SK-N-SH (cell line): ENCODE data around the gene ARL6IP5. TPM values are rescaled to one million over a fixed set of nuclear protein-coding genes. Genes with fewer than 3 reads are reported as not detected.

Source experiments
- CTCF ChIA-PET: fragments of 300-600, 350-600 bp; formaldehyde crosslinking; extraction: SDS; loops from one replicate; lab custom pipeline; 2021; lab: Yijun Ruan, JAX
- POLR2A ChIA-PET: fragments of 350-600 bp; sonication (Branson Sonifier 250); formaldehyde crosslinking; extraction: SDS; loops from one replicate; lab custom pipeline; 2020; ENCODE audit warnings: antibody characterized with exemption, inconsistent platforms; lab: Yijun Ruan, JAX
- DNase-seq: peaks from one replicate; pipeline ENCODE4 v3.0.0; 2012
- H2AFZ ChIP-seq: fragments of 200-600 bp; sonication (generic); 2 replicates; pipeline ENCODE4 v1.8.1; 2016; ENCODE audit warnings: antibody characterized with exemption, mild to moderate bottlenecking, low read depth
- H3F3A ChIP-seq: fragments of 200-600 bp; sonication (generic); replicated peaks from 2 replicates; pipeline ENCODE3; 2016; ENCODE audit warnings: antibody characterized with exemption, mild to moderate bottlenecking; ENCODE audit not compliant: insufficient read depth
- H3K27ac ChIP-seq, 2 experiments: fragments of 200-500 bp in 1 of 2; fragments of 200-600 bp in 1 of 2; sonication (Bioruptor generic) in 1 of 2; sonication (generic), shearing (Covaris generic) in 1 of 2; 2 replicates each; pipeline versions ENCODE4 v1.5.1 to v1.6.1; 2014 to 2016; ENCODE audit warnings: low read depth in 2 of 2, inconsistent platforms in 1 of 2, low read length in 1 of 2, mild to moderate bottlenecking in 1 of 2, mixed read lengths in 1 of 2
- H3K27me3 ChIP-seq: fragments of 200-600 bp; sonication (generic), shearing (Covaris generic); 2 replicates; pipeline ENCODE4 v1.6.1; 2016; ENCODE audit warnings: mixed run types; ENCODE audit not compliant: insufficient read depth
- H3K36me3 ChIP-seq, 2 experiments: fragments of 200-500 bp in 1 of 2; fragments of 200-600 bp in 1 of 2; sonication (Bioruptor generic) in 1 of 2; sonication (generic) in 1 of 2; replicated peaks in 1 of 2; 2 replicates each; pipeline versions ENCODE3 to v1.5.1; 2014 to 2016; ENCODE audit warnings: low read length in 1 of 2, mild to moderate bottlenecking in 1 of 2; ENCODE audit not compliant: insufficient read depth in 2 of 2, control insufficient read depth in 1 of 2
- H3K4me1 ChIP-seq, 2 experiments: fragments of 200-500 bp in 1 of 2; fragments of 200-600 bp in 1 of 2; sonication (Bioruptor generic) in 1 of 2; sonication (generic), shearing (Covaris generic) in 1 of 2; 2 replicates each; pipeline versions ENCODE4 v1.5.1 to v1.6.1; 2014 to 2016; ENCODE audit warnings: low read depth in 1 of 2, low read length in 1 of 2, mixed run types in 1 of 2; ENCODE audit not compliant: insufficient read depth in 2 of 2, control insufficient read depth in 1 of 2
- H3K4me2 ChIP-seq: fragments of 200-600 bp; sonication (generic), shearing (Covaris generic); 2 replicates; pipeline ENCODE4 v1.6.1; 2017; ENCODE audit warnings: mixed run types
- H3K4me3 ChIP-seq, 2 experiments: fragments of 200-500 bp in 1 of 2; fragments of 200-600 bp in 1 of 2; sonication (Bioruptor generic) in 1 of 2; sonication (generic), shearing (Covaris generic) in 1 of 2; 2 replicates each; pipeline versions ENCODE4 v1.5.1 to v1.8.1; 2014 to 2016; ENCODE audit warnings: low read depth in 2 of 2, inconsistent platforms in 1 of 2, low read length in 1 of 2, mild to moderate bottlenecking in 1 of 2, mixed read lengths in 1 of 2, moderate library complexity in 1 of 2
- H3K79me2 ChIP-seq: fragments of 200-600 bp; sonication (generic); 2 replicates; pipeline ENCODE4 v1.8.1; 2017; ENCODE audit warnings: mild to moderate bottlenecking; ENCODE audit not compliant: insufficient read depth
- H3K9ac ChIP-seq: fragments of 200-600 bp; sonication (generic); 2 replicates; pipeline ENCODE4 v1.6.1; 2017; ENCODE audit warnings: mixed run types
- H3K9me2 ChIP-seq: fragments of 200-600 bp; sonication (generic); 2 replicates; pipeline ENCODE4 v1.6.1; 2017; ENCODE audit warnings: mixed run types
- H3K9me3 ChIP-seq: fragments of 200-600 bp; sonication (generic); 2 replicates; pipeline ENCODE4 v1.6.1; 2017; ENCODE audit warnings: mixed run types, mild to moderate bottlenecking, moderate library complexity
- H4K20me1 ChIP-seq: fragments of 200-600 bp; sonication (generic); 2 replicates; pipeline ENCODE4 v1.6.1; 2017; ENCODE audit warnings: mild to moderate bottlenecking, mixed run types; ENCODE audit not compliant: insufficient read depth
- CTCF ChIP-seq: fragments of 200-600 bp; sonication (generic); IDR thresholded peaks from 2 replicates; pipeline ENCODE4 v1.6.1; 2017; ENCODE audit warnings: antibody characterized with exemption, mild to moderate bottlenecking, moderate library complexity
- EP300 ChIP-seq, 2 experiments: IDR thresholded peaks; 2 replicates each; pipeline versions ENCODE4 v1.4.0 to v1.6.1; 2012; ENCODE audit warnings: borderline replicate concordance in 1 of 2, low read depth in 1 of 2, low read length in 1 of 2
- FOXJ3 ChIP-seq: sonication (generic); formaldehyde crosslinking; IDR thresholded peaks from 2 replicates; pipeline ENCODE4 v1.5.1; 2020; ENCODE audit warnings: mild to moderate bottlenecking, missing genetic modification reagents
- FOXM1 ChIP-seq: IDR thresholded peaks from 2 replicates; pipeline ENCODE4 v1.4.0; 2012; ENCODE audit warnings: low read depth, mild to moderate bottlenecking
- IRF3 ChIP-seq: fragments of 150-350 bp; IDR thresholded peaks from 2 replicates; pipeline ENCODE4 v1.6.1; 2016; ENCODE audit warnings: mild to moderate bottlenecking, low read depth, low read length
- MAX ChIP-seq: IDR thresholded peaks from 2 replicates; pipeline ENCODE4 v1.4.0; 2012; ENCODE audit warnings: low read depth
- RCOR1 ChIP-seq: fragments of 150-350 bp; IDR thresholded peaks from 2 replicates; pipeline ENCODE4 v1.6.1; 2017; ENCODE audit warnings: antibody characterized with exemption, low read length
- RFX5 ChIP-seq: IDR thresholded peaks from 2 replicates; pipeline ENCODE4 v1.6.1; 2012; ENCODE audit warnings: mild to moderate bottlenecking, improper control_type of control experiment, low read length
- RXRA ChIP-seq: IDR thresholded peaks from 2 replicates; pipeline ENCODE4 v1.4.0; 2012; ENCODE audit warnings: low read depth, mild to moderate bottlenecking, borderline replicate concordance
- SIN3A ChIP-seq: IDR thresholded peaks from 2 replicates; pipeline ENCODE4 v1.6.1; 2012; ENCODE audit warnings: low read depth, mild to moderate bottlenecking, low read length, moderate library complexity, borderline replicate concordance
- SMC3 ChIP-seq: IDR thresholded peaks from 2 replicates; pipeline ENCODE4 v1.6.1; 2012; ENCODE audit warnings: low read depth, low read length, improper control_type of control experiment
- TAF1 ChIP-seq: IDR thresholded peaks from 2 replicates; pipeline ENCODE4 v1.6.1; 2012; ENCODE audit warnings: low read depth, mild to moderate bottlenecking, low read length, moderate library complexity, borderline replicate concordance
- TCF12 ChIP-seq: IDR thresholded peaks from 2 replicates; pipeline ENCODE4 v1.4.0; 2012
- TEAD4 ChIP-seq: IDR thresholded peaks from 2 replicates; pipeline ENCODE4 v1.4.0; 2012; ENCODE audit warnings: mild to moderate bottlenecking, borderline replicate concordance; ENCODE audit not compliant: insufficient read depth
- USF1 ChIP-seq: IDR thresholded peaks from 2 replicates; pipeline ENCODE4 v1.4.0; 2012; ENCODE audit warnings: low read depth, borderline replicate concordance
- YY1 ChIP-seq: IDR thresholded peaks from 2 replicates; pipeline ENCODE4 v1.4.0; 2012; ENCODE audit warnings: low read depth, mild to moderate bottlenecking
- WGBS: methylation state at CpG from one replicate; pipeline ENCODE4 v1.1.6; 2017; ENCODE audit warnings: low lambda C conversion rate; 5-methylcytosine and 5-hydroxymethylcytosine counted together
- polyA plus RNA-seq, 3 experiments: library from polyadenylated mRNA; depleted of rRNA; stranded (reverse); fragments of >200 nt; gene quantifications; 2 replicates each; pipeline ENCODE4 v1.2.3, GENCODE V29; 2012

The ARL6IP5 gene
- polyA plus RNA-seq, 1 of the 3 experiments (the other 2 are of a cell fraction): 64.6 TPM

- no peak for TF ChIP-seq FOXM1
- TF ChIP-seq IRF3: no peak
- TF ChIP-seq RCOR1: no peak
- TF ChIP-seq TEAD4: no peak
- TF ChIP-seq SIN3A: no peak
- no peak for TF ChIP-seq TAF1
- no peak for TF ChIP-seq YY1
- TF ChIP-seq EP300 (IDR thresholded peaks at IDR 0.05; ENCODE audit: borderline replicate concordance in 1 of 2, low read depth in 1 of 2, low read length in 1 of 2): no peak
- no peak for TF ChIP-seq RXRA
- no peak for TF ChIP-seq SMC3
- TF ChIP-seq CTCF: no peak
- TF ChIP-seq FOXJ3 (CRISPR knock-in tag): no peak
- TF ChIP-seq TCF12: no peak
- TF ChIP-seq MAX: no peak
- TF ChIP-seq RFX5: no peak
- TF ChIP-seq USF1: no peak
- POLR2A ChIA-PET: no interaction called here
- Histone ChIP-seq H3F3A (no peaks in the 10 kb centered on the region), H3K9me2 (no peaks in the 10 kb centered on the region), H3K4me1 (no peaks in the 10 kb centered on the region), H3K36me3 (no peaks in the 10 kb centered on the region), H3K9me3 (no peaks in the 10 kb centered on the region), H3K27ac (no peak within 1 kb of the TSS), H4K20me1 (no peaks in the 10 kb centered on the region), H3K27me3 (no peaks in the 10 kb centered on the region), H3K9ac (no peak within 1 kb of the TSS), H3K4me3 (no peak within 1 kb of the TSS), H3K4me2 (no peak within 1 kb of the TSS), H3K79me2 (no peaks in the 10 kb centered on the region), H2AFZ (peak within 1 kb of the TSS; percentile 14; the same call in 1 of the 2 replicates)
- WGBS: 89% methylated on average over 3 of the region's 3 CpGs
- CTCF ChIA-PET: interaction anchor here (1.1 to 6.7 kb wide), 5 partner anchors 9 to 301 kb away, joined by 3 to 58 read pairs (median 6); no protein-coding TSS in a partner anchor
- no peak for DNase-seq
Observed at GRCh38 chr3:69122403-69122802, 37.7 kb downstream of the ARL6IP5 start, which contains the start of gene LMOD3. LMOD3 (minus strand) TSS chr3:69122595; CDS start chr3:69122386, 209 bp downstream.
